ENCODE measurements around the gene CR1L.

DNA sequence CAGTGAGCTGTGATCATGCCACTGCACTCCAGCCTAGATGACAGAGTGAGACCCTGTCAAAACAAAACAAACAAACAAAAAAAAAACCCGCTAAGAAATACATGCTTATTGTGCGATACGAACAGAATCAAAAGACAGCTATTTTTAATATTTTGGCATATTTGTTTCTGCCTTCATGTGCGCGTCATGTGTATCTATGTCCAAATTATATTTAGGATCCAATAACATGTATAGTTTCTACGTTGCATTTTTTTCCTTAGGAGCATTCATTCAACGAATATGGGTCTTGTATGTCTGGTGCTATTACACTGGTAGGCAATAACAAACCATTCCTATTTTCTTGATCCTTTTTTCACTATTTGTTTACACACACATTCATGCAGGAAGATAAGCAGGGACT lies 108.7 kb downstream of the CR1L start:
- TF ChIP-seq, protein P1, sequence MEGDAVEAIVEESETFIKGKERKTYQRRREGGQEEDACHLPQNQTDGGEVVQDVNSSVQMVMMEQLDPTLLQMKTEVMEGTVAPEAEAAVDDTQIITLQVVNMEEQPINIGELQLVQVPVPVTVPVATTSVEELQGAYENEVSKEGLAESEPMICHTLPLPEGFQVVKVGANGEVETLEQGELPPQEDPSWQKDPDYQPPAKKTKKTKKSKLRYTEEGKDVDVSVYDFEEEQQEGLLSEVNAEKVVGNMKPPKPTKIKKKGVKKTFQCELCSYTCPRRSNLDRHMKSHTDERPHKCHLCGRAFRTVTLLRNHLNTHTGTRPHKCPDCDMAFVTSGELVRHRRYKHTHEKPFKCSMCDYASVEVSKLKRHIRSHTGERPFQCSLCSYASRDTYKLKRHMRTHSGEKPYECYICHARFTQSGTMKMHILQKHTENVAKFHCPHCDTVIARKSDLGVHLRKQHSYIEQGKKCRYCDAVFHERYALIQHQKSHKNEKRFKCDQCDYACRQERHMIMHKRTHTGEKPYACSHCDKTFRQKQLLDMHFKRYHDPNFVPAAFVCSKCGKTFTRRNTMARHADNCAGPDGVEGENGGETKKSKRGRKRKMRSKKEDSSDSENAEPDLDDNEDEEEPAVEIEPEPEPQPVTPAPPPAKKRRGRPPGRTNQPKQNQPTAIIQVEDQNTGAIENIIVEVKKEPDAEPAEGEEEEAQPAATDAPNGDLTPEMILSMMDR (conservative IDR thresholded peaks at IDR 0.05; ENCODE audit: low read depth in 2 of 2) = no peak
- TF ChIP-seq ZNF114 (CRISPR knock-in tag; IDR thresholded peaks at IDR 0.05) = no peak
